ENCODE data around the gene NLRP5. TPM values are rescaled to one million over a fixed set of nuclear protein-coding genes. Genes with fewer than 3 reads are reported as not detected.

Gene NLRP5
- total and polyA plus RNA-seq, 10 donors, result not detected

DNA sequence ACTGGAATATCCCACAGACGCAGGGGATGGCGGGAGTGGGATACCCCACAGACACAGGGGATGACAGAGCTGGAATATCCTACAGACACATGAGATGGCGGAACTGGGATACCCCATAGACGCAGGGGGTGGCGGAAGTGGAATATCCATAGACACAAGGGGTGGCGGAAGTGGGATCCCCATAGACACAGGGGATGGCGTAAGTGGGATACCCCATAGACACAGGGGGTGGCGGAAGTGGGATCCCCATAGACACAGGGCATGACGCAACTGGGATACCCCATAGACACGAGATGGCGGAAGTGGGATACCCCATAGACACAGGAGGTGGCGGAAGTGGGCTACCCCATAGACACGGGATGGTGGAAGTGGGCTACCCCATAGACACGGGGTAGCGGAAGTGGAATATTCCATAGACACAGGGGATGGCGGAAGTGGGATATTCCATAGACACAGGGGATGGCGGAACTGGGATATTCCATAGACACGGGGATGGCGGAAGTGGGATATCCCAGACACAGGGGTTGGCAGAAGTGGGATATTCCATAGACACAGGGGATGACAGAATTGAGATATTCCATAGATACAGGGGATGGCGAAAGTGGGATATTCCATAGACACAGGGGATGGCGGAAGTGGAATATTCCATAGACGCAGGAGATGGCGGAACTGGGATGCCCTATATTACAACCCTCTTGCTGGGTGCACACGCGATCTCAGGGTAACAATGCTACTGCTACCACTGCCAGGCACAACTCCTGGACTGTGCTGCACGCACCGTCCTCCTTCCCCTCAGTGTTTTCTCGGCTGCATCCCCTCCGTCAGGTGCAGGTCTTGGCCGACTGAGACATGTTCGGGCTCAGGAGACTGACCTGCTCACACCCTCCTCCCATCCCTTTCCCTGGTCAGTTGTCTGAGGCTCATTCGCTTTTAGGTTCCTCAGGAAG is 106.4 kb downstream of the NLRP5 start:
- Histone ChIP-seq H3K4me1 (peaks cover 0 to 71% (median 30%) of the 10 kb centered on the region in 6 donors), H3K27me3 (replicated peaks in 1 of 7) (no peaks in the 10 kb centered on the region), H3K9me3 (no peaks in the 10 kb centered on the region), H3K27ac (peak overlapping the region in 1 of 8 donors; percentile 67), H3K4me3 (no peak overlapping the region), H3K36me3 (peaks cover 0 to 98% (median 35%) of the 10 kb centered on the region in 6 donors)
- no peak for DNase-seq
- 96 to 99% (median 97%) methylated on average over 32 of the region's 32 CpGs for WGBS, 5 donors
- TF ChIP-seq POLR2AphosphoS5 (IDR thresholded peaks at IDR 0.05) (peak; percentile 43 to 67 (median 53)), POLR2A (IDR thresholded peaks at IDR 0.05) (no peak)
- TF ChIP-seq, protein P1, sequence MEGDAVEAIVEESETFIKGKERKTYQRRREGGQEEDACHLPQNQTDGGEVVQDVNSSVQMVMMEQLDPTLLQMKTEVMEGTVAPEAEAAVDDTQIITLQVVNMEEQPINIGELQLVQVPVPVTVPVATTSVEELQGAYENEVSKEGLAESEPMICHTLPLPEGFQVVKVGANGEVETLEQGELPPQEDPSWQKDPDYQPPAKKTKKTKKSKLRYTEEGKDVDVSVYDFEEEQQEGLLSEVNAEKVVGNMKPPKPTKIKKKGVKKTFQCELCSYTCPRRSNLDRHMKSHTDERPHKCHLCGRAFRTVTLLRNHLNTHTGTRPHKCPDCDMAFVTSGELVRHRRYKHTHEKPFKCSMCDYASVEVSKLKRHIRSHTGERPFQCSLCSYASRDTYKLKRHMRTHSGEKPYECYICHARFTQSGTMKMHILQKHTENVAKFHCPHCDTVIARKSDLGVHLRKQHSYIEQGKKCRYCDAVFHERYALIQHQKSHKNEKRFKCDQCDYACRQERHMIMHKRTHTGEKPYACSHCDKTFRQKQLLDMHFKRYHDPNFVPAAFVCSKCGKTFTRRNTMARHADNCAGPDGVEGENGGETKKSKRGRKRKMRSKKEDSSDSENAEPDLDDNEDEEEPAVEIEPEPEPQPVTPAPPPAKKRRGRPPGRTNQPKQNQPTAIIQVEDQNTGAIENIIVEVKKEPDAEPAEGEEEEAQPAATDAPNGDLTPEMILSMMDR (IDR thresholded peaks at IDR 0.05 in 8 of 11, conservative IDR thresholded peaks at IDR 0.05 in 3 of 11), result no peak
- intact Hi-C loops (cut with DNase I; ENCODE audit: low total_unique reads), result no loop called here

DNA sequence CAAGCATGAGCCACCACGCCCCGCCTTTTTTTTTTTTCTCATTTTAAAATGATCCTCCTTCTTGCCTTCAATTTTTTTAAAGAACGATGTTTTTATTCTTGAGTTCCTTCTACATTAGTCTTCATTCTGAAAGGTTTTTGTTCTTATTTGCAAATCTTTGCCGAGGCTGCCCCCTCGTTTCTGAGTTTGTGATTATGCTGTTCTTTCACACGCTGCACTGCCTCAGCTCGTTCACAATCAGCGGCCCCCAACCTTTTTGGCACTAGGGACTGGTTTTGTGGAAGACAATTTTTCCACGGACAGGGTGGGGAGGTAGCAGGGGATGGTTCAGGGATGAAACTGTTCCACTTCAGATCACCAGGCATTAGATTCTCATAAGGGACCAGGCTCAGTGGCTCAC is 107.9 kb downstream of the NLRP5 start:
- H3K4me1 ChIP-seq, result peaks cover 0 to 72% (median 32%) of the 10 kb centered on the region in 6 donors
- H3K9me3 ChIP-seq, result no peaks in the 10 kb centered on the region
- no peaks in the 10 kb centered on the region for H3K27me3 ChIP-seq (replicated peaks in 1 of 7)
- H3K4me3 ChIP-seq, result no peak overlapping the region
- peaks cover 0 to 97% (median 28%) of the 10 kb centered on the region in 6 donors for H3K36me3 ChIP-seq
- intact Hi-C loops (cut with DNase I; ENCODE audit: low total_unique reads), result no loop called here
- H3K27ac ChIP-seq, result no peak overlapping the region
- WGBS, 5 donors, result 78 to 95% (median 85%) methylated on average over 9 of the region's 9 CpGs
- no peak for DNase-seq
- TF ChIP-seq POLR2AphosphoS5 (IDR thresholded peaks at IDR 0.05), result no peak
- TF ChIP-seq, protein P1 (IDR thresholded peaks at IDR 0.05 in 8 of 11, conservative IDR thresholded peaks at IDR 0.05 in 3 of 11), result no peak
- no peak for TF ChIP-seq POLR2A (IDR thresholded peaks at IDR 0.05)

DNA sequence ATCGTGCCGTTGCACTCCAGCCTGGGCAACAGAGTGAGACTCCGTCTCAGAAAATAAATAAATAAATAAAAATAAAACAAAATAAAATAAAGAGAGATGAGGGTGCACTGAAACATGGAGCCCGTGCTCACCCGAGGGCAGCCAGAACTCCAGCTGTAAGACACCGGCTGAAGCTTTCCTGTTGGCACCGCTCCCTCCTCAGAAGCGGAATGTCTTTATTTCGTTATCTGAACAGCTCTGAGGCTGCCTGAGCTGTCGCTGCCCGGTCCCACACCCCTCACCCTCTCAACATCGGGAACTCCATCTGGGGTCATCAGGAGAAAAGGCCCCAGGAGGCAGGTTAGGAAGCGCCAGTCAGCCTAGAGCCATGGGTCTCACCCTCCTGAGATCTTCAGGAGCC is 110.1 kb downstream of the NLRP5 start:
- WGBS, 5 donors, result 78 to 90% (median 82%) methylated on average over 13 of the region's 13 CpGs
- H3K27ac ChIP-seq, result peak overlapping the region in 3 of 8 donors; percentile 2 to 45 (median 6)
- peaks cover 0 to 97% (median 29%) of the 10 kb centered on the region in 6 donors for H3K36me3 ChIP-seq
- no peak for TF ChIP-seq POLR2AphosphoS5 (IDR thresholded peaks at IDR 0.05)
- no peak for TF ChIP-seq POLR2A (IDR thresholded peaks at IDR 0.05)
- TF ChIP-seq, protein P1 (IDR thresholded peaks at IDR 0.05 in 8 of 11, conservative IDR thresholded peaks at IDR 0.05 in 3 of 11), result no peak
- no peaks in the 10 kb centered on the region for H3K27me3 ChIP-seq (replicated peaks in 1 of 7)
- H3K9me3 ChIP-seq, result no peaks in the 10 kb centered on the region
- H3K4me3 ChIP-seq, result no peak overlapping the region
- no peak for DNase-seq
- peaks cover 0 to 66% (median 30%) of the 10 kb centered on the region in 6 donors for H3K4me1 ChIP-seq
- intact Hi-C loops (cut with DNase I; ENCODE audit: low total_unique reads), result no loop called here

DNA sequence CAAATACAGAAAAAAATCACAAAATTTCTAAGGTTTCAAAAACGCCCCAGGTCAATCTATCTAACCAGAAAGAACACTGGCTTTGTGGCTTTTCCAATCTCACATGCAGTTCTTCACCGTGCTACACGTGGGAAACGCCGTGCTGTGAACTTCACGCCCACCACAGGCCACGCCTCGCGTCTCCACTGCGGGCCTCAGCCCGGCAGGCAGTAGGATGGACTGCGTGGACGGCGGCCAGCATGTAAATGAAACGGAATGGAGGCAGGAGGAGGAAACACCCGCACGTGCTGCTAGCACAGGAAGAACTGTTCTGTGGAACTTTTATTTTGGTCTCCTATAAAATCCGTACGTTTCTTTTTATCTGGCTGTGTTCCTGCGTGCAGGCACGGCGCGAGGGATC is 110.7 kb downstream of the NLRP5 start:
- Histone ChIP-seq H3K27me3 (replicated peaks in 1 of 7) (no peaks in the 10 kb centered on the region), H3K27ac (peak overlapping the region in 5 of 8 donors; percentile 2 to 45 (median 13)), H3K4me1 (peaks cover 0 to 66% (median 35%) of the 10 kb centered on the region in 6 donors), H3K9me3 (no peaks in the 10 kb centered on the region), H3K4me3 (no peak overlapping the region), H3K36me3 (peaks cover 0 to 97% (median 35%) of the 10 kb centered on the region in 6 donors)
- DNase-seq, result peak; percentile 79
- 75 to 87% (median 78%) methylated on average over 23 of the region's 23 CpGs for WGBS, 5 donors
- TF ChIP-seq, protein P1 (IDR thresholded peaks at IDR 0.05 in 8 of 11, conservative IDR thresholded peaks at IDR 0.05 in 3 of 11), result no peak
- TF ChIP-seq POLR2A (IDR thresholded peaks at IDR 0.05) (no peak), POLR2AphosphoS5 (IDR thresholded peaks at IDR 0.05) (peak; percentile 24 to 75 (median 68))
- intact Hi-C loops (cut with DNase I; ENCODE audit: low total_unique reads), result no loop called here
